ENCODE results near the gene SCAPER.

Gene SCAPER

GRCh38 chr15:76340198-76340802 lies 564.8 kb downstream of the SCAPER start:
- Histone ChIP-seq H3K4me1 (ENCODE audit: insufficient read depth, low read length) (peaks cover 6% of the 10 kb centered on the region; the same call in 1 of the 2 replicates), H3K4me3 (ENCODE audit: low read length) (peak overlapping the region; percentile 58; the same call in 1 of the 2 replicates), H3K27me3 (ENCODE audit: insufficient read depth, low read length) (peaks cover 100% of the 10 kb centered on the region), H3K9me3 (ENCODE audit: insufficient read depth, low read depth, low read length) (peaks cover 4% of the 10 kb centered on the region), H3K9ac (ENCODE audit: low read depth, low read length) (no peak overlapping the region; the same call in 1 of the 2 replicates), H3K27ac (ENCODE audit: low read length) (no peak overlapping the region), H3K36me3 (ENCODE audit: insufficient read depth, low read depth, low read length) (no peaks in the 10 kb centered on the region)

GRCh38 chr15:76339305-76340197 lies 565.6 kb downstream of the SCAPER start:
- peak overlapping the region; percentile 58 for H3K4me3 ChIP-seq (ENCODE audit: low read length)
- no peak overlapping the region for H3K27ac ChIP-seq (ENCODE audit: low read length)
- no peaks in the 10 kb centered on the region for H3K36me3 ChIP-seq (ENCODE audit: insufficient read depth, low read depth, low read length)
- H3K27me3 ChIP-seq (ENCODE audit: insufficient read depth, low read length), result peaks cover 100% of the 10 kb centered on the region
- H3K9ac ChIP-seq (ENCODE audit: low read depth, low read length), result no peak overlapping the region
- H3K9me3 ChIP-seq (ENCODE audit: insufficient read depth, low read depth, low read length), result peaks cover 4% of the 10 kb centered on the region
- peaks cover 6% of the 10 kb centered on the region; the same call in 1 of the 2 replicates for H3K4me1 ChIP-seq (ENCODE audit: insufficient read depth, low read length)

DNA sequence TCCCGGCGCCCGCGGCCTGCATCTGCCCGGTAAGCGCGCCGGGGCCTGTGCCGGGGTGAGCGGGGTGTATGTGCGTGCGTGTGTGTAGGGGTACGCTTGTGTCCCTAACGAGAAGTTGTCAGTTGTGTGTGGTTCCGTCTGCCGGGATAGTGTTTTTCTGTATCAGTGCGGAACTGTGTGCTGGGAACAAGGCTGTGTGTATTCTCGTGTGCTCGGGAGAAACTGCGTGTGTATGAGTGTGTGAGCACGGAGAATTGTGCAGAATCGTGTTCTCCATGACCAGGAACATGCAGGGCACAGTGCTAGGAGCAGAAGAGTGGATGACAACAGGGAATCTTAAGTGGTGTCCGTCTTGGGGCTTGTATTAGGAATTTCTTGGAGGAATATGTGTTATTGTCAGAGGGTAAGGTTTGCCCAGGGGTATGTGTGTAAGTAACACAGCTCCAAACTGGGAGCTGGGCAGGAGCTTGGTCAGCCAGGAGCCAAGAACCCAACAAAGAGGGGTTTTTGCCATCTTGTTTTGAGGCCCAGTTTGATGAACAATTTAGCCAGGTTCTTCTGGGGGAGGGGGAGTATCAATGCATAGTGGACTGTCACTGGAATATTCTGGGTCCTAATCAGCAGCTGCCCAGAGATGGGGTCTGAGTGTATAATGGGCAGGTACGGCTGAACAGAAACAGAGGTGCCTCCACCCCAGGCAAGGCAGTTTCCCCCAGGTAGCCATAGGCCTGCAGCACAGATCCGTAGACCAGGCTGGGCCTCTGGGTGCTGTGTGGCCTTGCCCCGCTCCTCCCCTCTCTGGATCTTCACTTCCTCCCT lies 566.4 kb downstream of the SCAPER start:
- no peak overlapping the region for H3K9ac ChIP-seq (ENCODE audit: low read depth, low read length)
- H3K4me1 ChIP-seq (ENCODE audit: insufficient read depth, low read length), result peaks cover 6% of the 10 kb centered on the region; the same call in 1 of the 2 replicates
- H3K36me3 ChIP-seq (ENCODE audit: insufficient read depth, low read depth, low read length), result no peaks in the 10 kb centered on the region
- H3K27me3 ChIP-seq (ENCODE audit: insufficient read depth, low read length), result peaks cover 100% of the 10 kb centered on the region
- no peak overlapping the region for H3K4me3 ChIP-seq (ENCODE audit: low read length)
- H3K9me3 ChIP-seq (ENCODE audit: insufficient read depth, low read depth, low read length), result peaks cover 4% of the 10 kb centered on the region
- H3K27ac ChIP-seq (ENCODE audit: low read length), result no peak overlapping the region

GRCh38 chr15:76337696-76338485 lies 567.2 kb downstream of the SCAPER start:
- Histone ChIP-seq H3K9ac (ENCODE audit: low read depth, low read length) (no peak overlapping the region), H3K27ac (ENCODE audit: low read length) (no peak overlapping the region), H3K27me3 (ENCODE audit: insufficient read depth, low read length) (peaks cover 100% of the 10 kb centered on the region), H3K4me3 (ENCODE audit: low read length) (peak overlapping the region; percentile 22; the same call in 1 of the 2 replicates), H3K9me3 (ENCODE audit: insufficient read depth, low read depth, low read length) (peaks cover 4% of the 10 kb centered on the region), H3K4me1 (ENCODE audit: insufficient read depth, low read length) (peaks cover 6% of the 10 kb centered on the region; the same call in 1 of the 2 replicates), H3K36me3 (ENCODE audit: insufficient read depth, low read depth, low read length) (no peaks in the 10 kb centered on the region)

GRCh38 chr15:76337059-76337695 lies 568.0 kb downstream of the SCAPER start:
- H3K27ac ChIP-seq (ENCODE audit: low read length), result no peak overlapping the region
- no peaks in the 10 kb centered on the region for H3K36me3 ChIP-seq (ENCODE audit: insufficient read depth, low read depth, low read length)
- peaks cover 6% of the 10 kb centered on the region; the same call in 1 of the 2 replicates for H3K4me1 ChIP-seq (ENCODE audit: insufficient read depth, low read length)
- peaks cover 4% of the 10 kb centered on the region for H3K9me3 ChIP-seq (ENCODE audit: insufficient read depth, low read depth, low read length)
- peaks cover 99% of the 10 kb centered on the region for H3K27me3 ChIP-seq (ENCODE audit: insufficient read depth, low read length)
- H3K4me3 ChIP-seq (ENCODE audit: low read length), result peak overlapping the region; percentile 31; the same call in 1 of the 2 replicates
- no peak overlapping the region for H3K9ac ChIP-seq (ENCODE audit: low read depth, low read length)

- H3K4me3 ChIP-seq (ENCODE audit: low read length), result peak within 1 kb of the TSS; percentile 63
- H3K36me3 ChIP-seq (ENCODE audit: insufficient read depth, low read depth, low read length), result no peaks in the 10 kb centered on the region
- H3K4me1 ChIP-seq (ENCODE audit: insufficient read depth, low read length), result peaks cover 6% of the 10 kb centered on the region; the same call in 1 of the 2 replicates
- H3K27me3 ChIP-seq (ENCODE audit: insufficient read depth, low read length), result peaks cover 92% of the 10 kb centered on the region
- H3K9me3 ChIP-seq (ENCODE audit: insufficient read depth, low read depth, low read length), result peaks cover 4% of the 10 kb centered on the region; the same call in 1 of the 2 replicates
- H3K27ac ChIP-seq (ENCODE audit: low read length), result no peak within 1 kb of the TSS
- H3K9ac ChIP-seq (ENCODE audit: low read depth, low read length), result peak within 1 kb of the TSS; percentile 57; the same call in 1 of the 2 replicates
Measured at GRCh38 chr15:76336254-76337058, 568.7 kb downstream of the SCAPER start, which contains the start of gene ISL2. ISL2 (plus strand) TSS chr15:76336773; CDS start chr15:76336884, 111 bp downstream.

DNA sequence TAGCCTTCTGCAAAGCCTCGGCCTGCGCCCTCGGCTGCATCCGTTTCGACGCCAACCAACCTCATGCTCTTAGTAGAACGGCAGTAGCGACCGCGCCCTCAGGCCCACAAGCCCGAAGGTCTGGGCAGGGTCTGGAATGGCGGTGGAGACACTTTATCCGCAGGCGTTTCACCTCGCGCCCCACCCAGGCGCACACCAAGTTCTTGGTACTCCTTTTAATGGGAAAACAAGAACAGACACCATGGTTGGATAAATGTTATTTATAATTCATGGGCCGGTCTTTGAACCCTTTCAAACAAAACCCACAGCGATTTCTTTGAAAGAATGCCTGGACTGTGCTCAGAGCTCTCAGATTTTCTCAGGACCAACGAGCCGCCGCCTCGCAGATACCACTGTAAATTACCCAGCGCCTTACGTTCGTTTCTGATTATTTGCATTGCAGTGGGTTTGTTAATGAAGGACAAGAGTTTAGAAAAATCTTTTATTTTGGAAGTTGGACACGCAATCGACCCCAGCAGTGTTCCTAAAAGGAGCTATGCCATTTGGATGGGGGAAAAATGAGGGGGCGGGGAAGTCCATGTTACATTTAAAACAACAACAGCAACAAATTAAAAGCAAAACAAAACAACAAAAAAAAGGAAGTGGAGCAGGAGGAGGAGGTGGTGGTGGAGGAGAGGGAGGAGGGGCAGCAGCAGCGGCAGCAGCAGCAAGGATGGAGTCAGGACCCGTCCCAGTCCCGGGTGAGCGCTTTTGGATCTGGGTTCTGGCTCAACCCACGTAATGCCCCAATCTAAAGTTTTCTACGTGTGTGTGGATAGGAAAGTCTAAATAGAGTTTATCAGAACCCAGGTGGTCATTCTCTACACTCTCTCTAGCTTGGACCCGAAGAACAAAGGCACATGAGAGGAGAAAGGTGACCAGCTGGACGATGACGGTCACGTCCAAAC lies 569.6 kb downstream of the SCAPER start:
- Histone ChIP-seq H3K9me3 (ENCODE audit: insufficient read depth, low read depth, low read length) (peaks cover 4% of the 10 kb centered on the region; the same call in 1 of the 2 replicates), H3K27ac (ENCODE audit: low read length) (no peak overlapping the region), H3K4me3 (ENCODE audit: low read length) (peak overlapping the region; percentile 63), H3K4me1 (ENCODE audit: insufficient read depth, low read length) (peaks cover 3% of the 10 kb centered on the region; the same call in 1 of the 2 replicates), H3K36me3 (ENCODE audit: insufficient read depth, low read depth, low read length) (no peaks in the 10 kb centered on the region), H3K27me3 (ENCODE audit: insufficient read depth, low read length) (peaks cover 83% of the 10 kb centered on the region), H3K9ac (ENCODE audit: low read depth, low read length) (peak overlapping the region; percentile 57; the same call in 1 of the 2 replicates)

DNA sequence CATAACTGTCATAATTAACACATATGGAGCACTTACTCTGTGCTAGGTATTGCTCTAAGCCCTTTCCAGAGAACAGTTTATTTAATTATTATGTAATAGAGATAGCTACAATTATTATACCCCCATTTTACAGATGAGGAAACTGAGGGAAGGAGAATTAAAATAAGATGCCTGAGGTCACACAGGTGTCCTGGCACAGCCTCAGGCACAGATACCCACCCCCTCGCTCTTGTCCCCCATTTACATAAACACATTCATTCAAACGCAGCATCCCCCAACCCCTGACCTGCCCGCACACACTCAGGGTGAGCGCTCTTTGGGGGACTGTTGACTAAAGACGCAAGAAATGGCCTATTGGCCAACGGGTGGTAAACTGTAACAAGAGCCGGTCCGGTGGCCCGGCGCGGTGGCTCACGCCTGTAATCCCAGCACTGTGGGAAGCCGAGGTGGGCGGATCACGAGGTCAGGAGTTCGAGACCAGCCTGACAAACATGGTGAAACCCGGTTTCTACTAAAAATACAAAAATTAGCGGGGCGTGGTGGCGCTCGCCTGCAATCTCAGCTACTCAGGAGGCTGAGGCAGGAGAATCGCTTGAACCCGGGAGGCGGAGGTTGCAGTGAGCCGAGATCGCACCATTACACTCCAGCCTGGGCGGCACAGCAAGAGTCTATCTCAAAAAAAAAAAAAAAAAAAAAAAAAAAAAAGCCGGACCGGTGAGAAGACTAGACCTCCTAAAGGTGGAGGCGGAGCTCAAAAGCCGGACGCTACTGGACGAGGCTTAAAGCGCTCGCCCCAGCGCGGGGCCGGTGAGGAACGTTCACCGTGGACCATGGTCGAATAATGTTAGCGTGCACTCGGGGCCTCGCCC lies 570.5 kb downstream of the SCAPER start:
- Histone ChIP-seq H3K9ac (ENCODE audit: low read depth, low read length) (peak overlapping the region; percentile 57; the same call in 1 of the 2 replicates), H3K9me3 (ENCODE audit: insufficient read depth, low read depth, low read length) (peaks cover 4% of the 10 kb centered on the region; the same call in 1 of the 2 replicates), H3K27ac (ENCODE audit: low read length) (no peak overlapping the region), H3K27me3 (ENCODE audit: insufficient read depth, low read length) (peaks cover 75% of the 10 kb centered on the region), H3K4me3 (ENCODE audit: low read length) (peak overlapping the region; percentile 63; the same call in 1 of the 2 replicates), H3K4me1 (ENCODE audit: insufficient read depth, low read length) (no peaks in the 10 kb centered on the region; the same call in 1 of the 2 replicates), H3K36me3 (ENCODE audit: insufficient read depth, low read depth, low read length) (no peaks in the 10 kb centered on the region)
